GM12892 (cell line): ENCODE data around the gene TBC1D2B.

Experiments used
- POLR2AphosphoS5 ChIP-seq: IDR thresholded peaks from 2 replicates; pipeline ENCODE4 v1.6.1; 2011; ENCODE audit warnings: low read depth, low read length, control low read depth
- TAF1 ChIP-seq: IDR thresholded peaks from 2 replicates; pipeline ENCODE4 v1.6.1; 2011; ENCODE audit warnings: low read depth, mild to moderate bottlenecking, control low read depth, low read length, borderline replicate concordance

GRCh38 chr15:78075490-78076230 lies 1.9 kb downstream of the TBC1D2B start:
- TF ChIP-seq TAF1 (no peak), POLR2AphosphoS5 (no peak)
